ENCODE results near the gene CLIP4.

- TF ChIP-seq GATA3 (IDR thresholded peaks at IDR 0.05; ENCODE audit: low read depth, low read length) (no peak), GATA2 (IDR thresholded peaks at IDR 0.05; ENCODE audit: low read depth, low read length) (no peak)
These were observed 41.3 kb upstream of the CLIP4 start for GRCh38 chr2:29073933-29074332.

Measured in SH-SY5Y (cell line).